H9 (cell line): ENCODE results near the gene WHRN. TPM values are rescaled to one million over a fixed set of nuclear protein-coding genes. Genes with fewer than 3 reads are reported as not detected.

ENCODE experiments used
- DNase-seq: peaks from one replicate; pipeline ENCODE4 v3.0.0-alpha.2; 2017
- H2AFZ ChIP-seq: one replicate; pipeline ENCODE4 v1.6.1; 2013; ENCODE audit warnings: mild to moderate bottlenecking, low read length, control low read depth, moderate library complexity
- H2AK5ac ChIP-seq: 2 replicates; pipeline ENCODE4 v1.6.1; 2013; ENCODE audit warnings: low read length, control low read depth, mixed read lengths; ENCODE audit not compliant: insufficient read length
- H2BK120ac ChIP-seq: one replicate; pipeline ENCODE4 v1.6.1; 2013; ENCODE audit warnings: low read depth, mild to moderate bottlenecking, low read length, control low read depth, inconsistent platforms; ENCODE audit not compliant: poor library complexity, severe bottlenecking
- H2BK12ac ChIP-seq: 2 replicates; pipeline ENCODE4 v1.6.1; 2013; ENCODE audit warnings: low read length, control low read depth, mixed read lengths, low read depth; ENCODE audit not compliant: insufficient read length
- H2BK15ac ChIP-seq: 2 replicates; pipeline ENCODE4 v1.6.1; 2013; ENCODE audit warnings: low read depth, low read length, control low read depth
- H2BK20ac ChIP-seq: one replicate; pipeline ENCODE4 v1.6.1; 2013; ENCODE audit warnings: low read depth, mild to moderate bottlenecking, low read length, control low read depth, inconsistent platforms; ENCODE audit not compliant: poor library complexity, severe bottlenecking
- H2BK5ac ChIP-seq: 2 replicates; pipeline ENCODE4 v1.6.1; 2013; ENCODE audit warnings: low read length, control low read depth, mixed read lengths; ENCODE audit not compliant: insufficient read length
- H3K14ac ChIP-seq: 2 replicates; pipeline ENCODE4 v1.6.1; 2013; ENCODE audit warnings: low read length, control low read depth; ENCODE audit not compliant: insufficient read depth
- H3K18ac ChIP-seq: 2 replicates; pipeline ENCODE4 v1.6.1; 2013; ENCODE audit warnings: low read depth, mild to moderate bottlenecking, mixed read lengths, low read length, control low read depth; ENCODE audit not compliant: insufficient read length
- H3K23ac ChIP-seq: 2 replicates; pipeline ENCODE4 v1.6.1; 2013; ENCODE audit warnings: low read length, control low read depth, mixed read lengths, low read depth; ENCODE audit not compliant: insufficient read length
- H3K23me2 ChIP-seq: 2 replicates; pipeline ENCODE4 v1.6.1; 2013; ENCODE audit warnings: low read depth, mild to moderate bottlenecking, mixed read lengths, low read length, control low read depth; ENCODE audit not compliant: insufficient read length, poor library complexity, severe bottlenecking
- H3K27ac ChIP-seq: 2 replicates; pipeline ENCODE4 v1.5.1; 2013; ENCODE audit warnings: low read length, control low read depth, mixed read lengths, low read depth; ENCODE audit not compliant: insufficient read length
- H3K27me3 ChIP-seq: 2 replicates; pipeline ENCODE4 v1.6.1; 2013; ENCODE audit warnings: low read length, control low read depth, inconsistent platforms; ENCODE audit not compliant: insufficient read depth
- H3K4ac ChIP-seq: 2 replicates; pipeline ENCODE4 v1.6.1; 2013; ENCODE audit warnings: low read depth, mild to moderate bottlenecking, control low read depth, inconsistent platforms, low read length, moderate library complexity
- H3K4me1 ChIP-seq: 2 replicates; pipeline ENCODE4 v1.6.1; 2013; ENCODE audit warnings: low read length, control low read depth, inconsistent platforms; ENCODE audit not compliant: insufficient read depth
- H3K4me2 ChIP-seq: 2 replicates; pipeline ENCODE4 v1.6.1; 2013; ENCODE audit warnings: low read length, control low read depth, mixed read lengths; ENCODE audit not compliant: insufficient read length, insufficient read depth
- H3K56ac ChIP-seq: 2 replicates; pipeline ENCODE4 v1.6.1; 2013; ENCODE audit warnings: low read depth, mild to moderate bottlenecking, mixed read lengths, low read length, control low read depth; ENCODE audit not compliant: insufficient read length
- H3K79me1 ChIP-seq: 2 replicates; pipeline ENCODE4 v1.6.1; 2013; ENCODE audit warnings: low read depth, mild to moderate bottlenecking, moderate library complexity, low read length, control low read depth, inconsistent platforms; ENCODE audit not compliant: insufficient read depth, poor library complexity, severe bottlenecking
- H3K79me2 ChIP-seq: 2 replicates; pipeline ENCODE4 v1.6.1; 2013; ENCODE audit warnings: low read length, control low read depth, inconsistent platforms; ENCODE audit not compliant: insufficient read depth
- H3K9ac ChIP-seq: 2 replicates; pipeline ENCODE4 v1.6.1; 2013; ENCODE audit warnings: low read length, control low read depth, mixed read lengths; ENCODE audit not compliant: insufficient read length; ENCODE audit errors: extremely low read depth
- H3K9me3 ChIP-seq: one replicate; pipeline ENCODE4 v1.6.1; 2013; ENCODE audit warnings: low read depth, low read length, inconsistent platforms; ENCODE audit not compliant: control insufficient read depth
- H3T11ph ChIP-seq: one replicate; pipeline ENCODE4 v1.6.1; 2013; ENCODE audit warnings: mild to moderate bottlenecking, low read length, control low read depth, inconsistent platforms
- H4K20me1 ChIP-seq: one replicate; pipeline ENCODE4 v1.6.1; 2013; ENCODE audit not compliant: control insufficient read depth, insufficient read length, insufficient read depth
- H4K5ac ChIP-seq: 2 replicates; pipeline ENCODE4 v1.6.1; 2013; ENCODE audit warnings: low read depth, mild to moderate bottlenecking, mixed read lengths, low read length, control low read depth; ENCODE audit not compliant: insufficient read length
- H4K8ac ChIP-seq: replicated peaks from 2 replicates; pipeline ENCODE4 v1.6.1; 2013; ENCODE audit warnings: low read length, control low read depth, mixed read lengths, low read depth; ENCODE audit not compliant: insufficient read length
- H4K91ac ChIP-seq: 2 replicates; pipeline ENCODE4 v1.6.1; 2013; ENCODE audit warnings: low read depth, mild to moderate bottlenecking, moderate library complexity, mixed read lengths, low read length, control low read depth; ENCODE audit not compliant: insufficient read length
- H3K27ac Mint-ChIP-seq, 3 experiments: 2 replicates in 2 of 3; 3 replicates in 1 of 3; pipeline ENCODE4 v1.8.0; 2020 to 2021; ENCODE audit warnings: mixed read lengths in 3 of 3, mild to moderate bottlenecking in 1 of 3, moderate library complexity in 1 of 3
- H3K27me3 Mint-ChIP-seq: 2 replicates; pipeline ENCODE4 v1.8.0; 2021; ENCODE audit warnings: low read depth, mild to moderate bottlenecking, moderate library complexity, mixed read lengths
- H3K36me3 Mint-ChIP-seq, 3 experiments: 2 replicates in 2 of 3; 3 replicates in 1 of 3; pipeline ENCODE4 v1.8.0; 2020 to 2021; ENCODE audit warnings: low read depth in 3 of 3, mixed read lengths in 3 of 3; ENCODE audit not compliant: insufficient read depth in 1 of 3
- H3K4me1 Mint-ChIP-seq, 2 experiments: 2 replicates each; pipeline ENCODE4 v1.8.0; 2020; ENCODE audit warnings: mixed read lengths in 2 of 2
- H3K4me3 Mint-ChIP-seq, 2 experiments: 2 replicates in 1 of 2; 3 replicates in 1 of 2; pipeline ENCODE4 v1.8.0; 2020 to 2021; ENCODE audit warnings: mild to moderate bottlenecking in 2 of 2, mixed read lengths in 2 of 2, moderate library complexity in 1 of 2
- H3K9me3 Mint-ChIP-seq, 2 experiments: 2 replicates in 1 of 2; 3 replicates in 1 of 2; pipeline ENCODE4 v1.8.0; 2020; ENCODE audit warnings: mild to moderate bottlenecking in 2 of 2, mixed read lengths in 2 of 2, moderate library complexity in 1 of 2
- WGBS: extraction: QIAGEN DNeasy Blood & Tissue Kit; methylation state at CpG from one replicate; pipeline ENCODE4 v1.1.7; 2013; ENCODE audit warnings: missing lambda C conversion rate, low lambda C conversion rate, mixed read lengths; ENCODE audit not compliant: insufficient read length; ENCODE audit errors: extremely low coverage; 5-methylcytosine and 5-hydroxymethylcytosine counted together
- total RNA-seq: library from RNA; stranded (reverse); gene quantifications from 2 replicates; pipeline ENCODE4 v1.2.1, GENCODE V29; 2021
- TF ChIP-seq, protein P1 (sequence below): fragments of 200-600 bp; sonication (generic); conservative IDR thresholded peaks from 3 replicates; pipeline ENCODE4 v1.8.0; 2021; ENCODE audit warnings: antibody characterized with exemption, mild to moderate bottlenecking

The WHRN gene
- total RNA-seq, 1 experiment from 2014 or later = 2.2 TPM

DNA sequence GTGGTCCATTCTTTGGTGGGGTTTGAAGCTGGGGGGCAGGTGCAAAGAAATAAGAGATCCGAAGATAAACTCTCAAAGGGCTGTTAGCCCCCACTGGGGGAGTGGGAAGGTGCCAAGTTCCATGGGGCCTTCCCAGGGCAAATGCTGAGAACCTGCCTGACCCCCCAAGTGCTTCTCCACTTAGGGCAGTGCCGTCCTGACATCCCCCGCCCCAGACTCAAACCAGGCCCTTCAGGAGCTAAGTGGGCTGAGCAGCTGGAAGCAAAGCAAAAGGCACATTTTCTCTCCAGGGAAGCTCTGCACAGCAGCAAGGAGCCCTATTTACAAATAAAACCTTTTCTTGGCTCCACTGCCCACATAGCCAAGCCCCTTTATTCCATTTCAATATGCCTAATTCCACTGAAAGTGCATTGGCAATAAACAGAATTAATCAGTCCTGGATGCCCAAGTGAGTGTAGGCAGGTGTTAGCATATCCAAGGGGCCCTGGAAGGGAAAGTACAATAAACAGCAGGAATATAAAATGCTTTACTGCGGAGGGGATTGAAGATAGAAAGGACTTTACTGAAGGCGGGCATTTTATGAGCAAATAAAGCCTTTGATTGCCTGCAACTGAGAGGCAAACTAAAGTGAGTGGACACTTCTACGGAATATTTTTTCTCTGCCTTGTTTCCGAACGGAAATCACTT lies 44.6 kb downstream of the WHRN start:
- no peak overlapping the region for H3K18ac ChIP-seq
- no peak overlapping the region for H3K56ac ChIP-seq
- no peak overlapping the region for H3K4me2 ChIP-seq
- Mint-ChIP-seq H3K27ac (no peak overlapping the region), H3K9me3 (no peaks in the 10 kb centered on the region), H3K27me3 (peaks cover 11% of the 10 kb centered on the region), H3K4me1 (peaks cover 24 to 28% of the 10 kb centered on the region in 2 experiments), H3K36me3 (peaks cover 0 to 2% (median 0%) of the 10 kb centered on the region in 3 experiments; a peak in 2 of 7 replicates), H3K4me3 (no peak overlapping the region)
- H4K5ac ChIP-seq = no peak overlapping the region
- H2BK5ac ChIP-seq = no peak overlapping the region
- H3K14ac ChIP-seq = no peak overlapping the region
- H3K23ac ChIP-seq = no peak overlapping the region
- no peak overlapping the region for H2BK15ac ChIP-seq
- peaks cover 5% of the 10 kb centered on the region; the same call in 1 of the 2 replicates for H3K4me1 ChIP-seq
- no peaks in the 10 kb centered on the region for H3K23me2 ChIP-seq
- H2BK12ac ChIP-seq = no peak overlapping the region
- H4K8ac ChIP-seq = no peak overlapping the region
- no peaks in the 10 kb centered on the region for H3K9me3 ChIP-seq
- no peak overlapping the region for H3T11ph ChIP-seq
- TF ChIP-seq, protein P1, sequence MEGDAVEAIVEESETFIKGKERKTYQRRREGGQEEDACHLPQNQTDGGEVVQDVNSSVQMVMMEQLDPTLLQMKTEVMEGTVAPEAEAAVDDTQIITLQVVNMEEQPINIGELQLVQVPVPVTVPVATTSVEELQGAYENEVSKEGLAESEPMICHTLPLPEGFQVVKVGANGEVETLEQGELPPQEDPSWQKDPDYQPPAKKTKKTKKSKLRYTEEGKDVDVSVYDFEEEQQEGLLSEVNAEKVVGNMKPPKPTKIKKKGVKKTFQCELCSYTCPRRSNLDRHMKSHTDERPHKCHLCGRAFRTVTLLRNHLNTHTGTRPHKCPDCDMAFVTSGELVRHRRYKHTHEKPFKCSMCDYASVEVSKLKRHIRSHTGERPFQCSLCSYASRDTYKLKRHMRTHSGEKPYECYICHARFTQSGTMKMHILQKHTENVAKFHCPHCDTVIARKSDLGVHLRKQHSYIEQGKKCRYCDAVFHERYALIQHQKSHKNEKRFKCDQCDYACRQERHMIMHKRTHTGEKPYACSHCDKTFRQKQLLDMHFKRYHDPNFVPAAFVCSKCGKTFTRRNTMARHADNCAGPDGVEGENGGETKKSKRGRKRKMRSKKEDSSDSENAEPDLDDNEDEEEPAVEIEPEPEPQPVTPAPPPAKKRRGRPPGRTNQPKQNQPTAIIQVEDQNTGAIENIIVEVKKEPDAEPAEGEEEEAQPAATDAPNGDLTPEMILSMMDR = no peak
- no peak overlapping the region for H4K91ac ChIP-seq
- no peaks in the 10 kb centered on the region for H4K20me1 ChIP-seq
- peak; percentile 22 for DNase-seq
- H2BK20ac ChIP-seq = no peak overlapping the region
- H3K9ac ChIP-seq = no peak overlapping the region
- H2AK5ac ChIP-seq = no peak overlapping the region
- H3K27me3 ChIP-seq = no peaks in the 10 kb centered on the region
- H3K27ac ChIP-seq = no peak overlapping the region
- WGBS = no CpG with 5 or more reads among the region's 8 CpGs
- H2BK120ac ChIP-seq = no peak overlapping the region
- H3K4ac ChIP-seq = no peak overlapping the region
- H3K79me1 ChIP-seq = no peaks in the 10 kb centered on the region
- no peaks in the 10 kb centered on the region for H3K79me2 ChIP-seq
- H2AFZ ChIP-seq = no peak overlapping the region
